Nephron progenitor cell (in vitro differentiated cells): ENCODE results near the gene ZMIZ1.

ENCODE experiments used
- DNase-seq: peaks from one replicate; pipeline ENCODE4 v3.0.0; 2021
- H3K27ac Mint-ChIP-seq: 2 replicates; pipeline ENCODE4 v1.8.0; 2021; ENCODE audit warnings: mild to moderate bottlenecking, moderate library complexity, mixed read lengths
- H3K27me3 Mint-ChIP-seq: 2 replicates; pipeline ENCODE4 v1.8.0; 2021; ENCODE audit warnings: mild to moderate bottlenecking, low read depth, mixed read lengths; ENCODE audit not compliant: poor library complexity
- H3K36me3 Mint-ChIP-seq: 2 replicates; pipeline ENCODE4 v1.8.0; 2021; ENCODE audit warnings: low read depth, mixed read lengths
- H3K4me1 Mint-ChIP-seq: 2 replicates; pipeline ENCODE4 v1.8.0; 2021; ENCODE audit warnings: mixed read lengths
- H3K4me3 Mint-ChIP-seq: 2 replicates; pipeline ENCODE4 v1.8.0; 2021; ENCODE audit warnings: mild to moderate bottlenecking, moderate library complexity, mixed read lengths
- H3K9me3 Mint-ChIP-seq: 2 replicates; pipeline ENCODE4 v1.8.0; 2021; ENCODE audit warnings: mild to moderate bottlenecking, moderate library complexity, mixed read lengths
- TF ChIP-seq, protein P1 (sequence below): fragments of 200-600 bp; sonication (generic); IDR thresholded peaks from 2 replicates; pipeline ENCODE4 v1.5.0; 2021; ENCODE audit warnings: antibody characterized with exemption

Gene ZMIZ1

GRCh38 chr10:79234391-79235315 is 165.9 kb downstream of the ZMIZ1 start:
- Mint-ChIP-seq H3K4me1 (peaks cover 63% of the 10 kb centered on the region), H3K27me3 (peaks cover 15% of the 10 kb centered on the region), H3K4me3 (no peak overlapping the region), H3K36me3 (peaks cover 37% of the 10 kb centered on the region), H3K27ac (no peak overlapping the region), H3K9me3 (no peaks in the 10 kb centered on the region)
- no peak for DNase-seq
- TF ChIP-seq, protein P1, sequence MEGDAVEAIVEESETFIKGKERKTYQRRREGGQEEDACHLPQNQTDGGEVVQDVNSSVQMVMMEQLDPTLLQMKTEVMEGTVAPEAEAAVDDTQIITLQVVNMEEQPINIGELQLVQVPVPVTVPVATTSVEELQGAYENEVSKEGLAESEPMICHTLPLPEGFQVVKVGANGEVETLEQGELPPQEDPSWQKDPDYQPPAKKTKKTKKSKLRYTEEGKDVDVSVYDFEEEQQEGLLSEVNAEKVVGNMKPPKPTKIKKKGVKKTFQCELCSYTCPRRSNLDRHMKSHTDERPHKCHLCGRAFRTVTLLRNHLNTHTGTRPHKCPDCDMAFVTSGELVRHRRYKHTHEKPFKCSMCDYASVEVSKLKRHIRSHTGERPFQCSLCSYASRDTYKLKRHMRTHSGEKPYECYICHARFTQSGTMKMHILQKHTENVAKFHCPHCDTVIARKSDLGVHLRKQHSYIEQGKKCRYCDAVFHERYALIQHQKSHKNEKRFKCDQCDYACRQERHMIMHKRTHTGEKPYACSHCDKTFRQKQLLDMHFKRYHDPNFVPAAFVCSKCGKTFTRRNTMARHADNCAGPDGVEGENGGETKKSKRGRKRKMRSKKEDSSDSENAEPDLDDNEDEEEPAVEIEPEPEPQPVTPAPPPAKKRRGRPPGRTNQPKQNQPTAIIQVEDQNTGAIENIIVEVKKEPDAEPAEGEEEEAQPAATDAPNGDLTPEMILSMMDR: no peak

DNA sequence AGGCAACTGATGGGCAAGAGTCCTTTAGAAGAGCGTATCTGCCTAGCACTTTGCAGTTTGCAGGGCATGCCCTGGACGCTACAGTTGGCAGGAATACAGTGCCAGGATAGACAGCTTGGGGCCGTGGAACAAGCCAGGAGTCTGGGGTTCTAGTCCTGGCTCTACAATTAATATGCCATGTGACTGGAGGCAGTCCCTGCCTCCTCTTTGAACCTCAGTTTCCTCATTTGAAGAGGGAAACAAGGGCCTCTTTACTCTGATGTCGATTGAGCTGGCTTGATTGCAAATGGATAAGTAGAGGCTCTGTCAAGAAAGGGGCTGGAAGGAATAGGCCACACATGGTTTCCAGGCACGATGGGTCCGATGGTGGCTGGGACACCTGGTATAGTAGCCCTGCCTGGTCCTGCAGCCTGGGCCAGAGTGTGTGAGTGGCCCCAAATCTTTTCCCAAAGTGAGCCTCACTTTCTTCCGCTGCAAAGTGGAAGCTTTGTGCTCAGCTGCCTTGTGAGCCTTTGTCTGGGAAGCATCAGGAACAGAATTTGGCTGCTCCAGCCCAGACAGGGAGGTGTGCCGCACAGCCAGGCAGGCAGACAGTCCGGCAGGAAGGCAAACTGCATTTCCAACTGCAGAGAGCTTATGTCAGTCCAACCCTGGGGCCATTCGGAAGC is 167.1 kb downstream of the ZMIZ1 start:
- no peaks in the 10 kb centered on the region for H3K9me3 Mint-ChIP-seq
- H3K27me3 Mint-ChIP-seq: peaks cover 10% of the 10 kb centered on the region
- TF ChIP-seq, protein P1: no peak
- H3K27ac Mint-ChIP-seq: no peak overlapping the region
- DNase-seq: no peak
- H3K4me1 Mint-ChIP-seq: peaks cover 63% of the 10 kb centered on the region
- H3K4me3 Mint-ChIP-seq: no peak overlapping the region
- peaks cover 30% of the 10 kb centered on the region for H3K36me3 Mint-ChIP-seq

GRCh38 chr10:79236433-79236765 is 167.6 kb downstream of the ZMIZ1 start:
- Mint-ChIP-seq H3K27ac (no peak overlapping the region), H3K4me3 (no peak overlapping the region)
- no peak for DNase-seq

DNA sequence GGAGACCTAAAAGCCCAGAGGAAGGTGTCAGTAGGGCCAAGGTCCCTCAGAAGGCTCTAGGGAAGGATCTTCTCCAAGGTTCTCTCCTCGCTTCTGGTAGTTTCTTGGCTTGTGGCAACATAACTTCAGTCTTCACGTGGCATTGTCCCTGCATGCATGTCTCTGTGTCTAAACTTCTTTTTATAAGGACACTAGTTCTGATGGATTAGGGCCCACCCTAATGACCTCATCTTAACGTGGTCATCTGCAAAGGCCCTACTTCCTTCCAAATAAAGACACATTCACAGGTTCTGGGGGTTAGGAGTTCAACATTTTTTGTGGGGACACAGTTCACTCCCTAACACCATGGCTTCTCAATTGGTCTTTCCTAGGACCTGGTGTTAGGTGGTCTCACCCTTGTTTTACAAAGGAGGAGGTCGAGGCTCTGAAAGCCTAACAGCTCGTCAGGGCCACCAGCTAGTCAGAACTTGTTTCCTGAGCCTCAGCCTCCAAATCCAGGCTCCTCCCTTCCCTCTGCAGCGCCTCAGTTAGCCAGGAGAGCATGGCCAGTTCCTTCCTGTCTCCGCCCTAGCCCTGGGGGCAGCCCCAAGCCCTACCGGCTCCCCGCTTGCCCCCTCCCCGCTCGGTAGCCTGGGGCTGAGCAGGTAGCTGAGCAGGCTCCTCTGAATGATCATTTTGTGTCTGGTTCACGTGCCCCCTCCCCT is 168.8 kb downstream of the ZMIZ1 start:
- H3K9me3 Mint-ChIP-seq: no peaks in the 10 kb centered on the region
- peaks cover 14% of the 10 kb centered on the region for H3K27me3 Mint-ChIP-seq
- H3K4me3 Mint-ChIP-seq: no peak overlapping the region
- DNase-seq: no peak
- peaks cover 22% of the 10 kb centered on the region for H3K36me3 Mint-ChIP-seq
- peaks cover 75% of the 10 kb centered on the region for H3K4me1 Mint-ChIP-seq
- no peak overlapping the region for H3K27ac Mint-ChIP-seq
- TF ChIP-seq, protein P1: no peak

More at GRCh38 chr10:79236433-79236765, 167.6 kb downstream of the ZMIZ1 start:
- Mint-ChIP-seq H3K27me3 (peaks cover 14% of the 10 kb centered on the region), H3K4me1 (peaks cover 68% of the 10 kb centered on the region), H3K36me3 (peaks cover 30% of the 10 kb centered on the region), H3K9me3 (no peaks in the 10 kb centered on the region)
- TF ChIP-seq, protein P1: no peak

DNA sequence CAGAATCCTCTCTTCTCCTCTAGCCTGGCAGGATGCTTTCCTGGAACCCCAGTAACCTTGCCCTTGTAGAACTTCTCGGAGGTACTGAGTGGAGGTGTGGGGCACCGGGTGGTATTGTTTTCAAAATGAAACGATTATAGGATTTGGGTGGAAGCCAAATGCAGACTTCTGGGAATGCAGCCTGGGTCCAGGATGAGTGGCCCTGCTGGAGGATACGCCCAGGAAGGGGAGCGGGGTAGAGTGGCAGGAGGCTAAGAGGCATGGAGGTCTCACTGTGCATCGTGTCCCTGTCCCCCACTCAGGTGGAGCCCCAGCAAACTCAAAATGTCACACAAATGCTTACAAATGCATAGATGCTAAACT is 169.4 kb downstream of the ZMIZ1 start:
- H3K4me1 Mint-ChIP-seq: peaks cover 75% of the 10 kb centered on the region
- peaks cover 20% of the 10 kb centered on the region for H3K36me3 Mint-ChIP-seq
- H3K9me3 Mint-ChIP-seq: no peaks in the 10 kb centered on the region
- DNase-seq: no peak
- H3K27ac Mint-ChIP-seq: no peak overlapping the region
- peaks cover 14% of the 10 kb centered on the region for H3K27me3 Mint-ChIP-seq
- TF ChIP-seq, protein P1: no peak
- no peak overlapping the region for H3K4me3 Mint-ChIP-seq
